ENCODE measurements around the gene NRXN3.

NRXN3 gene

DNA sequence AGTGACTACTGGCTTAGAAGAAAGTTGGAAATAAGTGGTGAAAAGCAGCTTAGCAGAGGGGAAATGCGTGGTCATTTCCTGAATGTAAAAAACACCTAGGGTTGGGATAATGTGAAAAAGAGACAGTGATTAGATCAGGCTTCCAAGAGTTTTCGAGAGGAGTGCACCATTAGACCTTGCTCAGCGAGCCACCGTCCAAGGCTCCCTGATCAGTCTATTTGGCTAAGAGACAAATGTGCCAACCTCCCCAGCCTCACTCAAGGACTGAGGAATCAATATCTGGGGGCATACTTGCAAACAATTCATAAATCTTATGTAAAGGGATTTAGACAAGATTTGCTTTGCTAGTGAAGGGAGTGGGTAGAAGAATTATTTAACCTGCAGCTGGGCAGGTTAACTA lies 594.5 kb downstream of the NRXN3 start:
- TF ChIP-seq, protein P1, sequence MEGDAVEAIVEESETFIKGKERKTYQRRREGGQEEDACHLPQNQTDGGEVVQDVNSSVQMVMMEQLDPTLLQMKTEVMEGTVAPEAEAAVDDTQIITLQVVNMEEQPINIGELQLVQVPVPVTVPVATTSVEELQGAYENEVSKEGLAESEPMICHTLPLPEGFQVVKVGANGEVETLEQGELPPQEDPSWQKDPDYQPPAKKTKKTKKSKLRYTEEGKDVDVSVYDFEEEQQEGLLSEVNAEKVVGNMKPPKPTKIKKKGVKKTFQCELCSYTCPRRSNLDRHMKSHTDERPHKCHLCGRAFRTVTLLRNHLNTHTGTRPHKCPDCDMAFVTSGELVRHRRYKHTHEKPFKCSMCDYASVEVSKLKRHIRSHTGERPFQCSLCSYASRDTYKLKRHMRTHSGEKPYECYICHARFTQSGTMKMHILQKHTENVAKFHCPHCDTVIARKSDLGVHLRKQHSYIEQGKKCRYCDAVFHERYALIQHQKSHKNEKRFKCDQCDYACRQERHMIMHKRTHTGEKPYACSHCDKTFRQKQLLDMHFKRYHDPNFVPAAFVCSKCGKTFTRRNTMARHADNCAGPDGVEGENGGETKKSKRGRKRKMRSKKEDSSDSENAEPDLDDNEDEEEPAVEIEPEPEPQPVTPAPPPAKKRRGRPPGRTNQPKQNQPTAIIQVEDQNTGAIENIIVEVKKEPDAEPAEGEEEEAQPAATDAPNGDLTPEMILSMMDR (IDR thresholded peaks at IDR 0.05; ENCODE audit: extremely low read depth, missing control alignments), result no peak
- DNase-seq (ENCODE audit: low spot score), result no peak

DNA sequence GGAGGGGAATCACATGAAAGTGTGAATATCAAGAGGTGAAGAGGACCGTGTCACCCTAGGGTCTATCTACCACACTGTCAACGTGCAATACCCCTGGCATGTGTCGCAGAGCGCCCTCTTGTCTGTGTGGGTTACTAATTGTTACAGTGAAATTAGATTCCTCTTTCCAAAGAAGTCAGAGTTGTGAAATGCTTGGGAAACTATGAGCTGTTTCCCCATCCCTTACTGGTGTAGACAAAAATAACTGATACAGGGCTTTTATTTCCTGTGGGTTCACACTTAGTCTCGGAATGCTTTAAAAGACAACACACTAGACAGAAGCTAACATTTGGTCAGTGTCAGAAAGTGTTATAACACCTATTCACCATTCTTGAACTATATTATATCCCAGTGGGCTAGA lies 597.3 kb downstream of the NRXN3 start:
- no peak for DNase-seq (ENCODE audit: low spot score)
- TF ChIP-seq, protein P1 (IDR thresholded peaks at IDR 0.05; ENCODE audit: extremely low read depth, missing control alignments), result no peak

DNA sequence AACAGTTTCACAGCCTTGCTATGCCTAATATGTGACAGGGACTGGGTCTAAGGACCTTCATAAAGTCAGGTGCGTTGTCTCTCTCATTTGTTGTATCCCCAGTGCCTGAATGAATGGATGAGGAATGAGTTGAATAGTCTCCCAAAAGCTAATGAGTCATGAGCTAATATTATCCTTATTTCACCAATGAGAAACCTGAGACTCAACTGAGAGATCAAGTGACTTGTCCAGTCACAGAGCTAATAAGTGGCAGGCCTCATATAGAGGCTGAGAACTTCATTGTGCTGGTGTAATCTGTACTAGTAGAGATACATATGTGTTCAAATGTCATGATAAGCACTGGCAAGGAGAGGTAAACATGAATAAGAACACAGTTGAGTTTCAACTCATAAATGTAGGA lies 612.4 kb downstream of the NRXN3 start:
- TF ChIP-seq, protein P1 (IDR thresholded peaks at IDR 0.05; ENCODE audit: extremely low read depth, missing control alignments), result no peak

DNA sequence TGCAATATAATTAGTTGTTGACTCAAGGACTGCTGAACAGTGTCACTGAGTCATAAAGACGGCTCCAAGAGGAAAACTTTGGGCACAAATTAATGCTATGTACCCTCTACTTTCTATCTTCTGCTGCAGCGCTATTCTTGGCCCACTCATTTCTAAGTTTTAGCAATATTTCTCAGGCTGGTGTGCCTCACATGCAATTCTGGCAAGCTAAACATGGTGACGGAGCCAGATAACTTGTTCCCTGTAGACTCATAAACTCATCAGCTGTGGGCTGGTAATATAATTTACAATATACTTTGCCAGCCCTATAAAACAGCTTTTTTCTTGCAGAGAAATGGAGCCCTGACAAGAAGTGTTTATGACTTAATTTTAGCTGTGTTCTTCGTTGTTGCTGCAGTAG lies 615.1 kb downstream of the NRXN3 start:
- no peak for DNase-seq (ENCODE audit: low spot score)
- TF ChIP-seq, protein P1 (IDR thresholded peaks at IDR 0.05; ENCODE audit: extremely low read depth, missing control alignments), result no peak

More for the DNA sequence above, 612.4 kb downstream of the NRXN3 start:
- no peak for DNase-seq (ENCODE audit: low spot score)

DNA sequence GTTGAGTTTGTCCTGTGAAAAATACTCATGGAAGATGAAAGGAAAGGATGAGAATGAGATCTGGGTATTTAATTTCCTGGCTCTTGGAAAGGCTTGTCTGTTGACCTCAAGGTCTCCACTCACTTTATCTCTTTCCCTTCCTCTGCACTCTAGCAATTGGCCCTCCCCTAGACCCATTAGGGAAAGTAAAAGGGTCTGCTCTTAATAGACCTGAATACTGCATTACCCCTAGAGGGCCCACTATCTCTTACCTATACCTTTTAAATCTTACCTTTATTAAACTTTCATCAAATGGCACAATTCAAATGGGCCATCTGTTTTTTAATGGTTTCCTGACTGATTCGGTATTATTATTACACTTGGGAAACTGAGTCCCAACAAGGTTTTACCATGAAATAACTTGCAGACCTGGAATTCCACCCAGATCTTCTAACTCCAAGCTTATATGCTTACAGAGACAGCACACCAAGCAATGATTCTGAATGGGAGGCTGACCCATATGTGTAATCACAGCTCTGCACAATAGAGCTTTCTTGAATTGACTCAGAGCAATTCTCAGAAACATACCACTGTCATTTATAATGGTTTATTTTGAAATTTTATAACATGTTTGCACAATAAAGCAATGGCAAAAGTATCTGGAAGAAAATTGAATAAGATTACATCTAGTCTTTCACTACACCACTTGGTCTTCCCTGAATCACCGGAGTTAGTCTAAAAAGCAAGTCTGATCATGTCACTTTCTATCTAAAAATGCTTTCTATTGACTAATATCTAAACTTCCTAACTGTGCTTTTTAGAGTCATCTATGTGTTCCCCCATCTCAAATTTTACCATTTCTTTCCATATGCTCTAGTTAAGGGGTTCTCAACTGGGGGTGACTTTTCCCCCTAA lies 618.5 kb downstream of the NRXN3 start:
- no peak for DNase-seq (ENCODE audit: low spot score)
- TF ChIP-seq, protein P1 (IDR thresholded peaks at IDR 0.05; ENCODE audit: extremely low read depth, missing control alignments), result no peak

DNA sequence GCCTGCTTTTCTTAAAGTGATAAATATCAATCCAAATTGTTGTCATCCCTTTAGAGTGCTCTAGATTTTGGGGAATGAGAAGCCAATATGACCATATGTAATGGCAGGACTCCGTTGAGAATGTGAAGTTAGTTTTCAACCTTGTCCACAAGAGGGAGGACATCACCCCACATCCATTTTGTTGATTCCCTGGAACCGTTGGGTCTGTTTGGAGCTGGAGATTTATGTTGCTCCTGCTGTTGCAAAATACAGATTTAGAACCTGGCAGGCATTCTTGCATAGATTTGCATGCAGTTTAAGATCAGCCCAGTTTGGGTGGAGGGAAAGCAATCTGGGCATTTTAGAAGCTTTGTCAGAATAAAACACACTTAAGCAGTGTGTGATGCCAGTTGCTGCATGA lies 620.1 kb downstream of the NRXN3 start:
- TF ChIP-seq, protein P1 (IDR thresholded peaks at IDR 0.05; ENCODE audit: extremely low read depth, missing control alignments), result no peak
- DNase-seq (ENCODE audit: low spot score), result no peak

DNA sequence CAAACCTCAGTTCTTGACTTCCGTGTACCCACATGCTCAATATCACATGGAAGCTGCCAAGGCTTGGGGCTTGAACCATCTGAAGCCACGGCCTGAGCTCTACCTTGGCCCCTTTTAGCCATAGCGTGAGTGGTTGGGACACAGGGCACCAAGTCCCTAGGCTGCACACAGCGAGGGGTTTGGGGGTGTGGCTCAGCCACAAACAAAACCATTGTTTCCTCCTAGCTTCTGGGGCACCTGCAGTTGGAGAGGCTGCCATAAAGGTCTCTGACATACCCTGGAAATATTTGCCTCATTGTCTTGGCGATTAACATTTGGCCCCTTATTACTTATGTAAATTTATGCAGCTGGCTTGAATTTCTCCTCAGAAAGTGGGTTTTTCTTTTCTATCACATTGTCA lies 628.6 kb downstream of the NRXN3 start:
- TF ChIP-seq, protein P1 (IDR thresholded peaks at IDR 0.05; ENCODE audit: extremely low read depth, missing control alignments), result no peak

More for the DNA sequence above, 628.6 kb downstream of the NRXN3 start:
- no peak for DNase-seq (ENCODE audit: low spot score)

All from GM20000 (cell line).